HG03025 (cell line): Measurements from ENCODE around the gene PPP1R9A.

ENCODE experiments used
- ATAC-seq: cut with Tn5 transposase; IDR thresholded peaks from one replicate; pipeline ENCODE4 v1.9.1; 2021; ENCODE audit warnings: mild to moderate bottlenecking, moderate library complexity; ENCODE audit not compliant: unreplicated experiment, low FRiP score

The PPP1R9A gene

DNA sequence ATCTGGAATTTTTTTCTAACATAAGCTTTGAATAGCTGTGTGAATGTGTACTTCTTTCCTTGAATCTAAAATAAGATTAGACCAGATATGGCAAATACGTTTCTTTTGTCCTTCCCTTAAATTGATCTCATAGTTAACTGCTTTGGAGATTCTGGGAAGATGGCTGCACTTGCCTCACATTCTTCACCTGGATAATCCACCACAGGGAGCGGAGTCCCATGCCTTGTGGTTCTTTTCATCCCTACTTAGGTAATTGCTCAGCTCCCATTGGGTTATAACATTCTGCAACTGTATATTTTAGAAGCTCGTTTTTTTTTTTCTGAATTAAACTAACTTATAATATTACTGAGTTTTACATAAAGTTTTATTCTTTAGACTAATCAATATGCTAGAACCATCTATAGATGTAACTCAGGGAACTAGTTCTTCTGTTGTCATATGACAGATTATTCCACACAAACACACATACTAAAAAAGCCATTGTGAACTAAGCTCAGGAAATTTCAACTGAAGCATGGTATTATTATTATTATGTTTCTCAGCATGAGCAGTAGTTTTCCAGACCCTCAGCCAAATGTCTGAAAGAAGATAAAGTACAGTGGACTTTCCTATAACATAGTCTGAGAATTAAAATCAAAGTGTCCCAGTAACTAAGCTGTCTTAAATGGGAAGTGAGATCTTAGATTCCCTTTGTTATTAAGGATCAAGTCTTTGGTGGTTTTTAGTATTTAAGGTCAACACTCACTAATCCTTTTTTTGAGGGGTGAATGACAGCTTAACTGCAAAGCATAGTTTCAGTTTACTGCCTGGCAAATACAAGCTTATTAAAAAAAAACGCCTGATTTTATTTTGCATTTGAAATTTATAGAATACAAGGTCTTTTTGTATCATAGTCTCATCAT is 182.3 kb downstream of the PPP1R9A start:
- no peak for ATAC-seq

DNA sequence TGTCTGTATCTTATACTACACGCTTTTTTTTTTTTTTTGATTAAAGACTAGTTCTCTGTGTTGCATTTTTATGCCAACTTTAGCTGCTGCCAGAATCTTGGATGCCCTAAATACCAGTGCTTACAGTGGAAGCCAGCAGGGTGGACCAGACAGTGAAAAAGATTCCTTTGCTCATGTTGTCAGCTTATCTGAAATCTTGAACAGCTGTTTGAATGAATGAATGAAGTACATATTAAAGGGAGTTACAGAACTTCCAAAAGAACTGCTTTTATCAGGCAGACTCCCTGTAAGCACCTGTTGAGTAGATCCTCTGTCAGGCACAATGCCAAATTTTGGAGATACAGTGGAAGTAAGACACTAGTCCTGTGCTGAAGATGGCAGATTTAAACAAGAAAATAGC is 184.9 kb downstream of the PPP1R9A start:
- no peak for ATAC-seq

DNA sequence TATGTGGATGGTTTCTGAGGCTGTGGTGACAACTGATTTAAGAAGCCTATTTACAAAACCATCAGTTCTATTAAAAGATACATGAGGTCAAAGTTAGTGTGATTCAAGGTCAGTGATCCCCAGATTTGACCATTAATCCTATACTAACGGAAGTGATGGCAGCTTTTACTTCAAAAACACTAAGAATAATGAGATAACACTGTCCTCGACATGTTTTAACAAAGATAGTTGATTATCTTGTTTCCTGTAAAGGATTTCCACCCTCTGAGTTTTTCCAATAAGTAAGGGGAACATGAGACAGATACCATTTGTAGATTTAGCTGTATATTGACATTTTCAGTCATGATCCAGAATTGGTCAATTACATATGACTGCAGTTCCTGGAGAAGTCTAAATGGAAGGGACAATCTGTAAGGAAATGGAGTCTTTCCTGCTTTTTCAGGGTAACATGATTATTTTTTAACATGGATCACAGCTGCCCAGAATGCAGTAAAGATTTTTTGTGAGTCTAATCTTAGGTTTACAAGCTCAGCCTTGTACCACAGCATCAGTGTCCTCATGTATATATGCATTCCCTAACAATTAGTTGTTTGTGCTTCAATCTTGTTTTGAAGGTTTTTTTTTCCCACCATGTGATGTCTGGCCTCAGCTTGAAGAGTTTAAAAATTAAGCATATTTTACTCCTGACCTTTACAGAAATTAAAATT is 188.0 kb downstream of the PPP1R9A start:
- ATAC-seq: no peak

DNA sequence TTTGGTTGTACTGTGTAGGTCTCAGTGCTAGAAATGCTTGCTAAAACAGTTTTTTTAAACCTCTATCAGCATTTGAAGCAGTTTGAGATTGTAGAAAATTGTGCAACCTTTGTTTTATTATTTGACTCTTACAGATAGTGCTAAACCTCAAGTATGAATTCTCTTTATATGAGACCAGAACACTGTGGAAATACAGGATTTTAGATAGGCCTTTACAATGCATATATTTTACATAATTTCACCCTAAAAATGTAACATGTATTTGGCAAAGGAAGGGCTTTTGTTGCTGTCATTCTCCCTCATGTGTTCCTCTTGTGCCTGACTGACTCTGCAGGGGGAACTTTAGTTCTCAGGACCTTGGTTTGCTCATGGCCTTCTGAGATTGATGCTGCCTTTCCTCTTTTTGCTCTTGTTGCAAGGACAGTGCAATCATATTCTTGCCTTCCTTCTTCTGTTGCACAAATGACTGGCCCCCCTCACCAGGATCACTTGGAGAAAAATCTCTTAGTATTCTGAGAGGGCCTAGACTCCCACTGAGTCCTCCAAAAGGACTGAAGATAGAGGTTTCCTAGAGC is 188.7 kb downstream of the PPP1R9A start:
- no peak for ATAC-seq

DNA sequence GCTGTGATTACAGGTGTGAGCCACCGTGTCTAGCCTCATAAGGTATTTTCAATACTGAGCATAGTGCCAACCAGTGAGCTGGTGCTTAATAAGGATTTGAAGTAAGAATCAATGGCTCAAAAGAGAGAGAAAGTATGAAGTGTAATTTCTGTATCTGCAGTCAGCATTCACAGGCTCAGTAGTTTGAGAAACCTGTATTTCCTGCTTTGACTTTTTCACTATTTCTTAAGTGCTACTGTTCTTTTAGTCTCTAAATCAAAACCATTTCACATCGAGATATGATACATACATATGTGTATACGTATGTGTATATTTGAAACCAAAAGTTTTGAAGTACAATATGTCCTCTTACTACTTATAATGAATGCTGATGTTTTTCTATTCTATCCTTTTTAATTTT is 189.9 kb downstream of the PPP1R9A start:
- no peak for ATAC-seq

DNA sequence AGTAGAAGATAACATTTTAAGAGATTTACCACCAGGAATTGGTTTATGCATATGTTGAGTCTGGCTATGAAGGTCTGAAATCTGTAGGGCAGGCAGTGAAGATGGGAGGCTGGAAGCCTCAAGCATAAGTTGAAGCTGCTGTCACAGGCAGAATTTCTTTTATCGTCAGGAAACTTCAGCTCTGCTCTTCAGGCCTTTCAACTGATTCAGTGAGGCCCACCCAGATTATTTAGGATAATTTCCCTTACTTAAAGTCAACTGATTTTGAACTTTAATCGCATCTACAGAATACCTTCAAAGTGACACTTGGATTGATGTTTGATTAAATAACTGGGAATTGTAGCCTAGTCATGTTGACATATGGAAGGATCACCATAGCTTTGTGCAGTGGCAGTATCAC is 190.5 kb downstream of the PPP1R9A start:
- no peak for ATAC-seq

DNA sequence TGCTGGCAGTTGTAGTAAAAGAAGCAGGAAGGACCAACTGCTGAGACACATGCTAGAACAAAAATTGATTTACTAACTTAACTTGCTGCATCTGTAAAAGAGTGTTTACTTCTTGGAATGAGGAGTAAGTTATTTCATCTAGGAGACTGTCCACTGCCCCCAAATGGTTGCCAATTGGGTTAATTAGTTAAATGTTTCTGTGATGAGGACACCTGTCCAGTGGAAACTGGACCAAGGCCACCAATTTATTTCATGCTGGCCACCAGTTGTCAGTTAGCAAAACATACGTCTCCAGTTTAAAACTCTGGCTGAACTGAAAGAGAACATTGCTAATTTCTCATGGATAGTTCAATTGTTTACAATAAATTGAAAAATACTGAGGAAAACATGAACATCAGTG is 191.7 kb downstream of the PPP1R9A start:
- ATAC-seq: no peak

DNA sequence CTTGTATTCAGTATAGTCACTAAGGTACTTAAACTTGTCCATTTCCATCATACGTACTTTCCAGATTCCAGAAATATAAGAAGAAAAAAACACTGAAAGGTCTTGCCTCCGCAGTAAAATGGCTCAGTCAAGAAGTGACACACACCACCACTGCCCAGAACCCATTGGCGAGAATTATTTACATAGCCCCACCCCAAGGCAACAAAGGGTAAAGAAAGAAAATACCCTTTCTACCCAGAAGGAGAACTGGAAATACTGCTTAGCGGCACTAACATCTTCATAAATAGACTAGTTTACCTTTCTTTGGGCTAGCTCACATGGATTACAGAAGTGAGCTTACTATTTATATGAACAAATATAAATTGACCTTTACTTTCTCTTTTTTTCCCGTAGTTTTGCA is 194.0 kb downstream of the PPP1R9A start:
- ATAC-seq: no peak

DNA sequence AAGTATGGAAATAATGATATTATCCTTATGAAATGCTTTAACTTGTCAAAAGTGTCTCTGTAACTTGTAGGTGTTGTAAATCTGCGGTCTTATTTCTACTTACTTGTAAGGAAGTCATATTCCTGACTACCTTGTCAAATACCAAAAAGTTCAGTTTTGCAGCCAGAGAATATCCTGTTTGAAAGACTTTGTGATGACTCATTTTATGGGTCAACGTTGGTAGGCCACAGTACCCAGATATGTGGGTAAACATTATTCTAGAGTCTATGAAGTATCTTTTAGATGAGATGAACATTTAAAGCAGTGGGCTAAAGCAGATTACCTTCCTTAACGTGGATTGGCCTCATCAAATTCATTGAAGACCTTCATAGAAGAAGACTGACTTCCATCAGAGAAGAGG is 195.3 kb downstream of the PPP1R9A start:
- no peak for ATAC-seq

DNA sequence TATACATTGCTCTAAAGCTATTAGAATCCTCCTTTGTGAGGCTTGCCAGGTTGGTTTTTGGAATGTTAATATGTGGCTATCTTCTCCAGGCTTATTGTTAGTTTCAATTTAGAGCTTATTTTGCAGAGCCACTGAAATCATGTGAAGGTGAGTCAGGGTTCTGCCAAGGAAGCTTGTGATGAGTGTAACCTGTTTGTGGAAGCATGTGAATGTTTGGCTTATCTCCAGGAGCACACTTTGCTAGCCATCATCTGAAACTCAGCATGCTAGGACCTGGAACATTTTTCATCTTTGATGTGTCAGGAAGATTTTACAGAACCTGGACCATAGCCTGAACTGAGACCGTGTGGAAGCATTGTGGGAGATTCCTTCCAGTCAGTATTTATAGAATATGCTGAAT is 197.3 kb downstream of the PPP1R9A start:
- ATAC-seq: no peak

DNA sequence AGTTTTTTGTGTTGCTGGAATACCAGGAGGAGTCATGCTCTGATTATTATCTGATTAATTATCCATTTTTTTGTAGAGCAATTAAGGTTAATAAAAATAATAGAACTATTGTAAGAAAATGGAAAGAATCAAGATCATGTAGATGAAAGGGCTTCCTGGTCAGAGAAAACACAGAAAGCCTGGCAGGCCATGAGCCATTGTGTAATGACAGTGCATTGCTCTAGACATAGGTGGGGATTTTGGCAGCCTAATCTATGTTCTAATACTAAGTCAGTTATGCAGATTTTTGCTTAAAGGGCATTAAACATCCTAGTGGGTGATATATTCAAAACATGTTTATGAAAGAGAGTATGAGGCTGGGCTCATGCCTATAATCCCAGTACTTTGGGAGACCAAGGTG is 198.2 kb downstream of the PPP1R9A start:
- no peak for ATAC-seq

DNA sequence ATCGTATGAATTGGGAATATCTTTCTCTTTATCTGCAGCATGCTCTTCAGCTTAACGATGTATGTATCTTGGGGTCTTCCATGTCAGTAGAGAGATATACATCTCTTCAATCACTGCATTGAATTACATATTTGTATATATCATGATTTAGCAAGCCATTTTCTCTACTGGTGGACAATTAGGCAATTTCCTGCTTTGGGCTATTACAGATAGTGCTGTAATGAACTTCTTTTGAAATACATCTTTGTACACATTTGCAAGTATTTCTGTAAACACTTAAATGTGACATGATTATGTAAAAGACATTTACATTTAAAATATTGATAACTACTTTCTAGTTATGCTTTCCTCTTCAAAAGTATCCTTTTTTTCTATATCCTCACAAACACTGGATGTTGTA is 199.0 kb downstream of the PPP1R9A start:
- ATAC-seq: no peak

DNA sequence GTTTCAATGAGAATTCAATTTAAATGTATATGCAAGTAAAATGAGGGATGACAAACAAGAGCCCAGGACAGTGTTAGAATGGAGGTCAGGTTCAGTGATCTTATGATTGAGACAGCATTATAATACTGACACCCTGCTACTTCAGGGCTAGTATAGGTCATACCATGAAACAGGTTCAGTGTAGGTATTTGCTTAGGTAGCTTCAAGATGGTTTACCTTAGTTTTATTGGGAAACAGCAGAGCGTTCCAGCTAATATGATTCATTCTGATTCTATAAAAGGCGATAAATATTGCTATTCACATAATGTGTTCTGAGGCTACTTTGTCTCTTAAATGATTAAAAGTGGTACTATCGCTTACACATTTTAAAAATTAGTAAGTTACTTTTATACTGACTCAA is 203.3 kb downstream of the PPP1R9A start:
- no peak for ATAC-seq

DNA sequence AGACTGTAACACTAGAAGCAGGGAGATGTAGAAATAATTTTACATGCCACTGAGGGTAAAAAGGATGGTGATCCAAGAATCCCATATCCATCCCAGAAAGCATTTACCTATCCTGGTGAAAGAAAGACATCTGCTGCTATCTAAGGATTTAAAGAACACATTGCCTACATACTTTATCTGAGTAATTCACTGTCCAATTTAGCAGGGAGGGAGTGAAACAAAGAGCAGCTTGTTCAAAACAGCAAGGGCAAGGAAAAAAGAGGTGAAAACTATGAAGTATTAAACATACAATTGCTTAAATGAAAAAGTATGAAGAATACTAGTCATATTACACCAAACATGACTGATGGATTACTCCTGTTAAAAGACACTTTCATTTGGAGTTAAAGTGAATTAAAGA is 206.2 kb downstream of the PPP1R9A start:
- ATAC-seq: no peak

DNA sequence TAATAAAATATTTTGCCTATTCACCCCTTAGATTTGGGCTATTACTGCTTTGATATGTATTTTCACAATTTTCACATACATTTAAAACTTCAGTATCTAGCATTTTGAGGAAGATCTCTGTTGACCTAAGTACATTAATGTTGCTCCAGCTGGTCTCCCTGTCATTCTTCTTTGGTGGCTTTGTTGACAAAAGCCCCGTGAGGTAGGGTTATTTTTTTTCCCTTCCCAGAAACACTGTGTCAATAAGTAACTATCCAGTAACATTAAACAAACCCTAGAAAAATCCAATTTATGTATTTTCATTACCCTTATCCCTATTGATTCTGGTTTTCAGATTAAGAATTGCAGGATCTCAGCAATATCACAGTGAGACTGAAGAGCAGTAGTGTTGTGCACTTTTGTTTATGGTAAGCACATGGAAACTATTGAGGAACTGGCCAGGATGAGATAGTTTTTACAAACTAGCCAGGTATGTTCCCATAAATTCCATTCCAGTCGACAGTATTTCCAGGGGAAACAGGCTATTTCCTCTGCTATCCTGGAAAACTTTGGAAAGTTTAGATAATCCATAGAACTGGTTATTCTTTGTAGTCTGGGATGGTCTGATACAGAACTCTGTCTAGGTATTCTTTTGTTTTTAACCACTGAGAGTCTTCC is 218.8 kb downstream of the PPP1R9A start:
- ATAC-seq: no peak

DNA sequence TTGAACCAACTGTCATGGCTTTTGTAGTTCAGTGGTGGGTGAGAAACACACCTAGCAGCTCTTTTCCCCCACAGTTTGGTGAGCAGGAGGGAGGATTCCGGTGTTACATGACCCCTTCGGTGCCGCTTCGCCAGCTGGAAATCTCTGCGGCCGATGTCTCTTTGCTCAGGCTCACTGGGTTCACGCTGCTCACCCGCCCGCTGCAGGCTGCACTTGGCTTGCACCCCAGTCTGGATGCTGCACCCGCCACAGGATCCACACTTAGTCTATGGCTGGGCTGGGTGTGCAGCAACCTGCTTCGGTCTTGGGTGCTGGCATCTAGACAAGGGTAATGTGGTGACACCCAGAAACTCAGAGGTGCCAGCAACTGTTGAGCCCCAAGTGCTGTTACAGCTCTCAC is 225.1 kb downstream of the PPP1R9A start:
- no peak for ATAC-seq

DNA sequence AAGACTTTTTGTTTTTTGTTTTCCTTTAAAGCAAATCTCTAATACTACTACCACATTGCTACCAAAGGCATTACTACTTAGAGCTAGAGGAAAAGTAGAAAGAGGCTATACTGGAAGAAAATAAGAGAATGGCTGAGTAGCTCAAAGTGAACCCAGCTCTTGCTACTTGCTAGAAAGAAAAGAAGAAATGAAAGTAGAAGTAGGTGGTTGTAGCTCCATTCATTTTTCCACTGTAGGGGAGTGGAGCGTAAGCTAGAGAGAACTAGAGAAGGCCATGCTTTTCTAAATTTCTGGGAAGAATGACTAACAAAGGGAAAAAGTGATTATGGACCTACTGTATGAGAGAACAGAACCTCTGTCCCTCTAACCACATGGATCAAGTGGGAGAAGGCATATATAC is 232.5 kb downstream of the PPP1R9A start:
- no peak for ATAC-seq

DNA sequence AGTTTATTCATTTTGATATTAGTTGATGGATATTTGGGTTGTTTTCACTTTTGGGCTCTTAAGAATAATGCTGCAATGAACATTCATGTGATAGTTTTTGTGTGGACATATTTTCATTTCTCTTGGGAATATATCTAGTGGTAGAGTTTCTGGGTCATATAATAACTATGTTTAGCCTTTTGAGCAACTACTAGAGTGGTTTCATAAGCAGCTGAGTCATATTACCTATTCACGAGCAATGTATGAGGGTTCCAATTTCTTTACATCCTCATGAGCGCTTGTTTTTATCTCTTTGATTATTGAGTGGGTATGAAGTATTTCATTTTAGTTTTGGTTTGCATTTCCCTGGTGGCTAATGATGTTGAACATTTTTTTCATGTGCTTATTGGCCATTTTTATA is 234.4 kb downstream of the PPP1R9A start:
- ATAC-seq: no peak

DNA sequence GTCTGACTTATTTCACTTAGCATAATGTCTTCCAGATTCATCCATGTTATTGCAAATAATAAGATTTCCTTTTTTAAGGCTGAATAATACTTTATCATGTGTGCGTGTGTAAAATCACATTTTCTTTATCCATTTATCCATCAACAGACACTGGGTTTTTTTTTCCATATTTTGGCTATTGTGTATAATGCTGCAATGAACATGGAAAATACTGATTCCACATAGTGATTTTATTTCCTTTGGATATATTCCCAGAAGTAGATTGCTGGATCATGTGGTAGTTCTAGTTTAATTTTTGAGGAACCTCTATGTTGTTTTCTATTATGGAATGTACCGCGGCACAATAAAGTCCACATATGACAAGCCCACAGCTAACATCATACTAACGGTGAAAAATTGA is 236.9 kb downstream of the PPP1R9A start:
- ATAC-seq: no peak

DNA sequence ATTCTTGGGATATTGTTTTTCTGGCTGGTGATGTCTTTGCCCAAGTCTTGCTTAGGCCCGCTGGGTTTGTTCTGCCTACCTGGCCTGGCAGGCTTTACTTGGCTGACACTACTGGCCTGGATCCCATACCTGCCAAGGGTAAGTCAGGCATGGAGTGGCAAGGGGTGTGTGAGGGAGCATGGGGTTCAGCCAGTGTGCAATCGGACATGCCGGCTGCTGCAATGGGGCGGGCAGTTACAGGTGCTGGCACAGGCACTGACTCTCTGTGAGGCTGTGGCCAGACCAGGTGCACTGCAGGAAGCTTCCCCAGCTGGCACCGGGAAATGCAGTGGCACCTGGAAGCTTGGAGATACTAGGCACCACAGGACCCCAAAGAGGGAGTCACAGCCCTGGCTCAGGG is 248.6 kb downstream of the PPP1R9A start:
- ATAC-seq: no peak

DNA sequence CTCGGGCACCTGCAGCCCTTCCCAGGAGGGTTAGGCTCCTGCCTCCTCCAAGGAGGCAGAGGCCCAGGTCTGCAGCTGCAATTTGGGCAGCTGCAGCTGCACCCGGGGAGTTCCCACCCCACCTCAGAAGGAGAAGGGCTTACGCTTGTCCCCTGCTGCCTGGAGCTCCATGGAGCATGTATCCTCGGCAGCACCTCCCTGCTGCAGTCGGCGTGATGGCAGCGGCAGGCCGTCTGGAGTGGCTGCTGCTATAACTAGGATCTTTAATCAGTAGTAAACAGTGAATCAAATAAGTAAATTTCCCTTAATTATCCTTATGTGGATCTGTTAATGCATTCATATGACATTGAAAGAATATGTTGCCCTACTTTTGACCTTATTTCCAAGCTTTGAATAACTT is 250.0 kb downstream of the PPP1R9A start:
- ATAC-seq: no peak
